ENCODE results near the gene ZFAND3. TPM values are rescaled to one million over a fixed set of nuclear protein-coding genes. Genes with fewer than 3 reads are reported as not detected.

The ZFAND3 gene
- total and polyA plus RNA-seq, 10 of the 15 experiments (the other 5 are each of a cell fraction or from before 2014, with no cell fraction given): 0.90 to 34.4 (median 16.3) TPM

GRCh38 chr6:37799263-37799644 lies 20.3 kb upstream of the ZFAND3 start:
- DNase-seq (ENCODE audit: low read depth, low spot score): no peak
- H3K9ac ChIP-seq (ENCODE audit: control insufficient read depth, insufficient read depth, low read length): no peak overlapping the region
- no peaks in the 10 kb centered on the region for H4K20me1 ChIP-seq (ENCODE audit: control insufficient read depth, insufficient read depth)
- no peak for FAIRE-seq
- no peak for TF ChIP-seq RAD21 (IDR thresholded peaks at IDR 0.05; ENCODE audit: insufficient read depth, low read depth, low read length)
- TF ChIP-seq NFIC (IDR thresholded peaks at IDR 0.05; ENCODE audit: low read depth, low read length): no peak
- TF ChIP-seq IKZF2 (IDR thresholded peaks at IDR 0.05): no peak
- TF ChIP-seq ZBTB4 (CRISPR knock-in tag; IDR thresholded peaks at IDR 0.05): no peak
- TF ChIP-seq NRF1 (conservative IDR thresholded peaks at IDR 0.05; ENCODE audit: low read depth, low read length): no peak
- ChIA-PET POLR2A (no interaction called here), CTCF (interaction anchor here (0.8 kb wide), 1 partner anchor 59 kb away, joined by 3 read pairs; no protein-coding TSS in a partner anchor), SMC1A (ENCODE audit: uncharacterized antibody, unreplicated experiment) (interaction anchor here (0.9 to 1.5 kb wide), 2 partner anchors 60 to 78 kb away, joined by 3 to 4 read pairs; no protein-coding TSS in a partner anchor), RAD21 (ENCODE audit: unreplicated experiment) (no interaction called here)
- BruUV-seq (replicated peaks): no TSS peak
- in situ Hi-C loops (cut with MboI): loop anchor here (5.0 kb wide), 1 partner anchor 208 kb away; no protein-coding TSS in a partner anchor
- intact Hi-C loops (cut with micrococcal nuclease; ENCODE audit: unreplicated experiment): loop anchor here (5.0 kb wide), 1 partner anchor 693 kb away; no protein-coding TSS in a partner anchor
- no peaks in the 10 kb centered on the region for H3K36me3 ChIP-seq (ENCODE audit: control insufficient read depth in 2 of 2, insufficient read depth in 2 of 2, low read length in 1 of 2)
- no peaks in the 10 kb centered on the region for H3K9me3 ChIP-seq (replicated peaks; ENCODE audit: control insufficient read depth, insufficient read depth, low read length)
- no peaks in the 10 kb centered on the region for H3K79me2 ChIP-seq (ENCODE audit: control insufficient read depth, insufficient read depth, low read length)
- no peak overlapping the region for H3K4me2 ChIP-seq (ENCODE audit: control insufficient read depth, insufficient read depth)
- no peak overlapping the region for H3K4me3 ChIP-seq
- H3K4me1 ChIP-seq (ENCODE audit: control insufficient read depth, insufficient read depth, low read length): no peaks in the 10 kb centered on the region
- no peaks in the 10 kb centered on the region; a peak in 1 of 4 replicates for H3K27me3 ChIP-seq (replicated peaks in 1 of 2; ENCODE audit: control insufficient read depth in 2 of 2, insufficient read depth in 2 of 2, low read length in 1 of 2)
- H3K27ac ChIP-seq (ENCODE audit: control insufficient read depth, insufficient read depth): no peak overlapping the region
- WGBS (ENCODE audit: insufficient coverage, insufficient replicate concordance, low lambda C conversion rate, missing lambda C conversion rate): 23% methylated on average over 5 of the region's 5 CpGs
- H2AFZ ChIP-seq (ENCODE audit: control insufficient read depth, low read depth, low read length): no peak overlapping the region
- ATAC-seq: no peak
